Thyroid gland (tissue), 4 donors: ENCODE results near the gene METTL25. TPM values are rescaled to one million over a fixed set of nuclear protein-coding genes. Genes with fewer than 3 reads are reported as not detected.

Source experiments
- DNase-seq, 2 donors: peaks; one replicate each; pipeline ENCODE4 v3.0.0-alpha.2; 2019
- H3K27ac ChIP-seq, 3 donors: fragments of 200-600 bp; sonication (generic); 1 replicate in 2 of 3; 2 replicates in 1 of 3; pipeline ENCODE4 v1.5.1; 2016 to 2019; ENCODE audit warnings: mild to moderate bottlenecking in 1 of 3, moderate library complexity in 1 of 3
- H3K27me3 ChIP-seq: fragments of 200-600 bp; sonication (generic); one replicate; pipeline ENCODE4 v1.5.1; 2019
- H3K36me3 ChIP-seq, 2 donors: fragments of 200-600 bp; sonication (generic); one replicate each; pipeline ENCODE4 v1.5.1; 2016 to 2019
- H3K4me1 ChIP-seq, 2 donors: fragments of 200-600 bp; sonication (generic); one replicate each; pipeline ENCODE4 v1.5.1; 2017 to 2019
- H3K4me3 ChIP-seq, 3 donors: fragments of 200-600 bp; sonication (generic); replicated peaks in 1 of 3; 1 replicate in 2 of 3; 2 replicates in 1 of 3; pipeline ENCODE4 v1.5.1; 2016; ENCODE audit warnings: mild to moderate bottlenecking in 1 of 3
- H3K9me3 ChIP-seq: fragments of 200-600 bp; sonication (generic); one replicate; pipeline ENCODE4 v1.5.1; 2017
- POLR2A ChIP-seq, 2 donors: fragments of 450-650 bp; IDR thresholded peaks; one replicate each; pipeline ENCODE4 v1.6.1; 2017; ENCODE audit warnings: antibody characterized with exemption in 2 of 2, mild to moderate bottlenecking in 2 of 2, moderate library complexity in 1 of 2
- WGBS, 2 donors: methylation state at CpG; one replicate each; pipeline ENCODE4 v1.1.5; 2017; 5-methylcytosine and 5-hydroxymethylcytosine counted together
- intact Hi-C: fragments of 100-400 bp; cut with DNase I; formaldehyde crosslinking; loops from one replicate; pipeline ENCODE4 v1.15.1; 2023
- total RNA-seq, 4 donors: library from RNA; depleted of rRNA; stranded (reverse); fragments of >200 nt; gene quantifications; one replicate each; pipeline ENCODE4 v1.2.3, GENCODE V29; 2016
- TF ChIP-seq, protein P1 (sequence below), 6 experiments: fragments of 200-600 bp in 3 of 6; fragments of 450-650 bp in 3 of 6; sonication (generic) in 3 of 6; IDR thresholded peaks; one replicate each; pipeline ENCODE4 v1.5.1; 2016 to 2019; ENCODE audit warnings: antibody characterized with exemption in 6 of 6, mild to moderate bottlenecking in 2 of 6, inconsistent platforms in 1 of 6, moderate library complexity in 1 of 6

The METTL25 gene
- total RNA-seq, 4 donors from 2014 or later = 40.2 to 58.4 (median 49.3) TPM

DNA sequence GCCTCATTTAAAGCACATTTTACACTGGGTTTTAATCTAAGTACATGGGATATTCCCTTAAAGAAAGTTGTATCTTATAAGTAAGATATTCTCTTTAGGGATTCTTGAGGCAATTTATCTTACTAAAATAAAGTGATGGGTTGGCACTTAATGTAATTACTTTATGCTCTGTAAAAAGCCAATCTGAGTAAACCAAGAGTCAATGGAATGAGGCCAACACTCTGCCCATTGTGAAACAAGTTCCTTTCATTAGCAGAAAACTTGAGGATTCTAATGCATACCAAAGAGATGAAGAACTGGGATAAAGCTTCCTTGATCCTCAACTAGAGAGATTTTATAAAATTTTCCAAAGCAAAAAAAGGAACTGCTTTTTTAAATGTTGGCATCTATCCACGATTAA, 121.2 kb downstream of the METTL25 start:
- no peak overlapping the region for H3K4me3 ChIP-seq
- H3K27me3 ChIP-seq = no peaks in the 10 kb centered on the region
- H3K27ac ChIP-seq = no peak overlapping the region
- intact Hi-C loops = no loop called here
- no peaks in the 10 kb centered on the region for H3K36me3 ChIP-seq
- H3K4me1 ChIP-seq = no peaks in the 10 kb centered on the region
- no peak for DNase-seq
- 76 to 87% methylated on average over 1 of the region's 1 CpG for WGBS, 2 donors
- H3K9me3 ChIP-seq = no peaks in the 10 kb centered on the region
- no peak for TF ChIP-seq POLR2A (IDR thresholded peaks at IDR 0.05)
- TF ChIP-seq, protein P1, sequence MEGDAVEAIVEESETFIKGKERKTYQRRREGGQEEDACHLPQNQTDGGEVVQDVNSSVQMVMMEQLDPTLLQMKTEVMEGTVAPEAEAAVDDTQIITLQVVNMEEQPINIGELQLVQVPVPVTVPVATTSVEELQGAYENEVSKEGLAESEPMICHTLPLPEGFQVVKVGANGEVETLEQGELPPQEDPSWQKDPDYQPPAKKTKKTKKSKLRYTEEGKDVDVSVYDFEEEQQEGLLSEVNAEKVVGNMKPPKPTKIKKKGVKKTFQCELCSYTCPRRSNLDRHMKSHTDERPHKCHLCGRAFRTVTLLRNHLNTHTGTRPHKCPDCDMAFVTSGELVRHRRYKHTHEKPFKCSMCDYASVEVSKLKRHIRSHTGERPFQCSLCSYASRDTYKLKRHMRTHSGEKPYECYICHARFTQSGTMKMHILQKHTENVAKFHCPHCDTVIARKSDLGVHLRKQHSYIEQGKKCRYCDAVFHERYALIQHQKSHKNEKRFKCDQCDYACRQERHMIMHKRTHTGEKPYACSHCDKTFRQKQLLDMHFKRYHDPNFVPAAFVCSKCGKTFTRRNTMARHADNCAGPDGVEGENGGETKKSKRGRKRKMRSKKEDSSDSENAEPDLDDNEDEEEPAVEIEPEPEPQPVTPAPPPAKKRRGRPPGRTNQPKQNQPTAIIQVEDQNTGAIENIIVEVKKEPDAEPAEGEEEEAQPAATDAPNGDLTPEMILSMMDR (IDR thresholded peaks at IDR 0.05) = no peak

GRCh38 chr12:82480606-82481005, 122.3 kb downstream of the METTL25 start:
- H3K27me3 ChIP-seq = no peaks in the 10 kb centered on the region
- WGBS, 2 donors = 90 to 91% methylated on average over 3 of the region's 3 CpGs
- no peak overlapping the region for H3K27ac ChIP-seq
- DNase-seq = no peak
- no peaks in the 10 kb centered on the region for H3K4me1 ChIP-seq
- H3K4me3 ChIP-seq = no peak overlapping the region
- TF ChIP-seq, protein P1 (IDR thresholded peaks at IDR 0.05) = no peak
- no peak for TF ChIP-seq POLR2A (IDR thresholded peaks at IDR 0.05)
- H3K9me3 ChIP-seq = no peaks in the 10 kb centered on the region
- intact Hi-C loops = no loop called here
- no peaks in the 10 kb centered on the region for H3K36me3 ChIP-seq

GRCh38 chr12:82481954-82482353, 123.6 kb downstream of the METTL25 start:
- TF ChIP-seq, protein P1 (IDR thresholded peaks at IDR 0.05) = no peak
- TF ChIP-seq POLR2A (IDR thresholded peaks at IDR 0.05) = no peak
- Histone ChIP-seq H3K36me3 (no peaks in the 10 kb centered on the region), H3K4me3 (no peak overlapping the region), H3K4me1 (no peaks in the 10 kb centered on the region), H3K9me3 (no peaks in the 10 kb centered on the region), H3K27me3 (no peaks in the 10 kb centered on the region), H3K27ac (no peak overlapping the region)
- WGBS, 2 donors = 86 to 94% methylated on average over 2 of the region's 2 CpGs
- no peak for DNase-seq
- intact Hi-C loops = no loop called here

GRCh38 chr12:82486524-82487235, 128.4 kb downstream of the METTL25 start:
- Histone ChIP-seq H3K4me3 (no peak overlapping the region), H3K9me3 (no peaks in the 10 kb centered on the region), H3K27ac (no peak overlapping the region), H3K4me1 (no peaks in the 10 kb centered on the region), H3K36me3 (no peaks in the 10 kb centered on the region), H3K27me3 (no peaks in the 10 kb centered on the region)
- 85 to 89% methylated on average over 2 of the region's 2 CpGs for WGBS, 2 donors
- DNase-seq = no peak
- intact Hi-C loops = no loop called here
- TF ChIP-seq, protein P1 (IDR thresholded peaks at IDR 0.05) = no peak
- TF ChIP-seq POLR2A (IDR thresholded peaks at IDR 0.05) = no peak

GRCh38 chr12:82504409-82504808, 146.1 kb downstream of the METTL25 start:
- intact Hi-C loops = no loop called here
- H3K27ac ChIP-seq = no peak overlapping the region
- H3K27me3 ChIP-seq = no peaks in the 10 kb centered on the region
- no peak for TF ChIP-seq POLR2A (IDR thresholded peaks at IDR 0.05)
- TF ChIP-seq, protein P1 (IDR thresholded peaks at IDR 0.05) = no peak
- DNase-seq = no peak
- 70 to 77% methylated on average over 4 of the region's 4 CpGs for WGBS, 2 donors
- H3K4me1 ChIP-seq = no peaks in the 10 kb centered on the region
- no peaks in the 10 kb centered on the region for H3K9me3 ChIP-seq
- H3K4me3 ChIP-seq = no peak overlapping the region
- H3K36me3 ChIP-seq = no peaks in the 10 kb centered on the region
